Nephron (organoid): ENCODE data around the gene LHX3.

Experiments
- H3K27ac Mint-ChIP-seq, 3 experiments: 2 replicates each; pipeline ENCODE4 v1.8.0; 2020; ENCODE audit warnings: mixed read lengths in 3 of 3, mild to moderate bottlenecking in 2 of 3, moderate library complexity in 1 of 3
- H3K27me3 Mint-ChIP-seq: 2 replicates; pipeline ENCODE4 v1.8.0; 2021; ENCODE audit warnings: low read depth, mild to moderate bottlenecking, moderate library complexity, mixed read lengths
- H3K36me3 Mint-ChIP-seq: 2 replicates; pipeline ENCODE4 v1.8.0; 2020; ENCODE audit warnings: low read depth, mixed read lengths
- H3K4me1 Mint-ChIP-seq: 2 replicates; pipeline ENCODE4 v1.8.0; 2020; ENCODE audit warnings: mixed read lengths
- H3K4me3 Mint-ChIP-seq, 3 experiments: 2 replicates each; pipeline ENCODE4 v1.8.0; 2020; ENCODE audit warnings: mild to moderate bottlenecking in 3 of 3, mixed read lengths in 3 of 3, moderate library complexity in 2 of 3
- H3K9me3 Mint-ChIP-seq: 2 replicates; pipeline ENCODE4 v1.8.0; 2020; ENCODE audit warnings: mixed read lengths
- CTCF ChIP-seq, 3 experiments: fragments of 200-600 bp; sonication (generic); IDR thresholded peaks; one replicate each; pipeline ENCODE4 v1.5.0; 2021; ENCODE audit warnings: antibody characterized with exemption in 3 of 3; ENCODE audit not compliant: unreplicated experiment in 3 of 3

The LHX3 gene

DNA sequence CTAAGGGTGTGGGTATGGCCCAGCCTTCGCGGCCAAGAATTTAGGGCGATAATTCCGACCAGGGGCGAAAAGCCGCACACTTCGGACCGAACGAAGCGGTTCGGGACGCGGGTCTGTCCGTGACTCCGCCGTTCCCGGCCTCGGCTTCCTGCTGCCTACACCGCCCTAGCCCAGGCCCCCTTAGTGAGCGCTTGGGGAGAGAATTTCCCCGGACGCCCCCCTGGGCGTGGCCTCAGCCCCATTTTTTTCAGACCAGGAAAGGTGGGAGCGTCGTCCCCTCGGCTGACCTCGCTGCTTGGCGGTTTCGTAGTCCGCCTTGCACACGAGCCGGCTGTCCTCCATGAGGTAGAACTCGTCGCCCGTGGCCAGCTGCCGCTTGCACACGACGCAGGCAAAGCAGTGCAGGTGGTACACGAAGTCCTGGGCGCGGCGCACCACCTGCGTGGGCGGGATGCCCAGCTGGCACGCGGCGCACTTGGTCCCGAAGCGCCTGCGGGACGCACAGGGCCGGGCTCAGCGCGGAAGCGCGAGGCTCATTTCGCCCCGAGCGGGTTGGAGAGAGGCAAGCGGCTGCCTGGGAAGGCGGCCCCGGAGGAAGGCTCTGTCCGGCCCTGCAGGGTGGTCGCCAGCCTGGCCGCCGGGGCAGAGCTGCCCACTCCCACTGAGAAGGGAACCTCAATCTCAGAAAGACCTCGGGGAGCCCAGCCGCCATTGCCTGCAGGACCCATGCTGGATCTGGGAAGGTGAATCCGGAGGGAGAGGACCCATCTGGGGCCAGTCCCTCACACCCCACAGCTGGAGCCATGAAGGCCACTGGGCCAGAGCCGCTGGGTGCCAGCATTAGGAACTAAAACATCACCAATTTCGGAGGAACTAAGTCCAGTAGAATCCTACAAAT, 5.3 kb downstream of the LHX3 start:
- no peaks in the 10 kb centered on the region for H3K9me3 Mint-ChIP-seq
- H3K27ac Mint-ChIP-seq = no peak overlapping the region
- peaks cover 91% of the 10 kb centered on the region for H3K27me3 Mint-ChIP-seq
- TF ChIP-seq CTCF (IDR thresholded peaks at IDR 0.05; ENCODE audit: unreplicated experiment in 3 of 3) = no peak
- peaks cover 4% of the 10 kb centered on the region for H3K4me1 Mint-ChIP-seq
- no peak overlapping the region for H3K4me3 Mint-ChIP-seq
- no peaks in the 10 kb centered on the region for H3K36me3 Mint-ChIP-seq

DNA sequence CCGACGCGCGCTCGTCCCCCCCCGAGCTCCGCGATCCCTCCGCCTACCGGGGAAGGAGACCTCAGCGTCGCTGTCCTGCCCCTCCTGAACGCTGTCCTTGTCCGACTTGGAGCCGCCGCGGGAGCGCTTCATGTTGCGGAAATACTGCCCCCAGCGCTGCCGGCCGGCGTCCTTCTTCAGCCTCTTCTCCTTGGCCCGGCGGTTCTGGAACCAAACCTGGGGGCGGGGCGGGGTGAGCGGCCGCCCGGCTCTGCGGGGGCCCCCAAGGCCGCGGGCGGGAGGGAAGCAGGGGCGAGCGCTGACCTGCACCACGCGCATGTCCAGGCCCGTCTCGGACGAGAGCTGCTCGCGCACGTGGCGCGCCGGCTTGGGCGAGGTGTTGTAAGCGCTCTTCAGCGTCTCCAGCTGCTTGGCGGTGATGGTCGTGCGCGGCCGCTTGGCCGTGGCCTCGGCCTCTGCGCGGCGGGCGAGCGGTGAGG, 6.3 kb downstream of the LHX3 start:
- Mint-ChIP-seq H3K27me3 (peaks cover 91% of the 10 kb centered on the region), H3K27ac (no peak overlapping the region), H3K9me3 (no peaks in the 10 kb centered on the region), H3K4me3 (no peak overlapping the region), H3K4me1 (peaks cover 4% of the 10 kb centered on the region), H3K36me3 (no peaks in the 10 kb centered on the region)
- TF ChIP-seq CTCF (IDR thresholded peaks at IDR 0.05; ENCODE audit: unreplicated experiment in 3 of 3) = no peak

DNA sequence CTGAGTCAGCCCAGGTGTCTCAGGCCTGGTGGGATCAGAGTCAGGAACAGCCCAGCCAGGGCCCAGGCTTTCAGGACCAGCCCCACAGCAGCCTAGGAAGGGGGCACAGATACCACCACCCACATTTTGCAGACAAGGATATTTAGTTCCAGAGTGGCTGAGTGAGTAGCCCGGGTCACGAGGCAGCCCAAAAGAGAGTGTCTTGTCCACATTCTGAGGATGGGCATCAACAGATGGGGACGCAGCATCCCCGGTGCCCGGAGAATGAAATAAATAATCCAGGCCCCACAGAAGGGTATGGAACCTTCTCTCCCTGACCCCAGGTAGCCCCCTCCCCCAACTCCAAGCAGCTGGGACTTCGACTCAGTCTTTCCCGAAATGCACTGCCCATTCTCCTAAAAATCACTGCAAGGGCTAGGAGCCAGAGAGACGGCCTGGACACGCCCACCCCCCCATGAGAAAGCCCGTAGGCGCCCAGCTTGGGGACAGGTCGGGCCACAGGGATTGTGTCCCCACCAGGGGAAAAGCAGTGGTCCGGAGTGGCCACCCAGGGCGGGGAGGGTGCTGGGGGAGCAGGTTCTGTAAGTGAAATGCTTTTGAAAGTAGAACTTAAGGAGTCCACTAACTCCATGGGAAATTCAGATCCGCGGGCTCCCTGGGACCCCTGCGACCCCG, 6.9 kb downstream of the LHX3 start:
- H3K4me1 Mint-ChIP-seq = peaks cover 4% of the 10 kb centered on the region
- TF ChIP-seq CTCF (IDR thresholded peaks at IDR 0.05; ENCODE audit: unreplicated experiment in 3 of 3) = no peak
- H3K9me3 Mint-ChIP-seq = no peaks in the 10 kb centered on the region
- no peaks in the 10 kb centered on the region for H3K36me3 Mint-ChIP-seq
- no peak overlapping the region for H3K27ac Mint-ChIP-seq
- H3K27me3 Mint-ChIP-seq = peaks cover 85% of the 10 kb centered on the region
- H3K4me3 Mint-ChIP-seq = no peak overlapping the region

GRCh38 chr9:136197084-136197875, 7.6 kb downstream of the LHX3 start:
- Mint-ChIP-seq H3K9me3 (no peaks in the 10 kb centered on the region), H3K27me3 (peaks cover 85% of the 10 kb centered on the region), H3K4me1 (peaks cover 4% of the 10 kb centered on the region), H3K27ac (no peak overlapping the region), H3K36me3 (no peaks in the 10 kb centered on the region), H3K4me3 (no peak overlapping the region)
- TF ChIP-seq CTCF (IDR thresholded peaks at IDR 0.05; ENCODE audit: unreplicated experiment in 3 of 3) = no peak

GRCh38 chr9:136196404-136197083, 8.4 kb downstream of the LHX3 start:
- H3K4me1 Mint-ChIP-seq = peaks cover 4% of the 10 kb centered on the region
- no peak overlapping the region for H3K27ac Mint-ChIP-seq
- H3K36me3 Mint-ChIP-seq = no peaks in the 10 kb centered on the region
- H3K27me3 Mint-ChIP-seq = peaks cover 88% of the 10 kb centered on the region
- no peak for TF ChIP-seq CTCF (IDR thresholded peaks at IDR 0.05; ENCODE audit: unreplicated experiment in 3 of 3)
- H3K4me3 Mint-ChIP-seq = no peak overlapping the region
- H3K9me3 Mint-ChIP-seq = no peaks in the 10 kb centered on the region
